Calu3 (cell line): Measurements from ENCODE around the gene ITGB1. TPM values are rescaled to one million over a fixed set of nuclear protein-coding genes. Genes with fewer than 3 reads are reported as not detected.
A peak's percentile ranks its signal among the peaks of the same experiment; 100 is the strongest.
"Not testable (repeated sequence)": the region's sequence is repeated elsewhere in the genome, so short reads cannot be mapped to it uniquely, and the experiment has no call there.

Source experiments
- BruUV-seq: library from RNA; stranded (reverse); fragments of 400-500 nt; replicated peaks from 2 replicates; lab custom pipeline; 2021; lab: Mats Ljungman, UMichigan
- CTCF ChIA-PET: fragments of 300-600 bp; sonication (Branson Sonifier 250); formaldehyde crosslinking; loops from one replicate; lab custom pipeline; 2022; ENCODE audit warnings: antibody characterized with exemption; lab: Charles Lee
- DNase-seq: peaks from one replicate; pipeline ENCODE4 v3.0.0; 2022
- H3K27ac Mint-ChIP-seq: one replicate; pipeline ENCODE4 v1.8.0; 2022; ENCODE audit warnings: mixed read lengths; ENCODE audit not compliant: unreplicated experiment
- H3K27me3 Mint-ChIP-seq: one replicate; pipeline ENCODE4 v1.8.0; 2022; ENCODE audit warnings: mixed read lengths; ENCODE audit not compliant: unreplicated experiment
- H3K36me3 Mint-ChIP-seq: one replicate; pipeline ENCODE4 v1.8.0; 2022; ENCODE audit warnings: mild to moderate bottlenecking, moderate library complexity, mixed read lengths; ENCODE audit not compliant: insufficient read depth, unreplicated experiment
- H3K4me1 Mint-ChIP-seq: one replicate; pipeline ENCODE4 v1.8.0; 2022; ENCODE audit warnings: mild to moderate bottlenecking, low read depth, mixed read lengths; ENCODE audit not compliant: unreplicated experiment
- H3K4me3 Mint-ChIP-seq: one replicate; pipeline ENCODE4 v1.8.0; 2022; ENCODE audit warnings: mild to moderate bottlenecking, low read depth, moderate library complexity, mixed read lengths; ENCODE audit not compliant: unreplicated experiment
- H3K9me3 Mint-ChIP-seq: one replicate; pipeline ENCODE4 v1.8.0; 2022; ENCODE audit warnings: low read depth, mixed read lengths; ENCODE audit not compliant: unreplicated experiment
- intact Hi-C: fragments of 100-400 bp; cut with micrococcal nuclease; formaldehyde crosslinking; loops from one replicate; pipeline ENCODE4 v1.10.0; 2022; ENCODE audit not compliant: unreplicated experiment
- total RNA-seq: library from RNA; stranded (reverse); gene quantifications from 2 replicates; pipeline ENCODE4 v1.2.3, GENCODE V29; 2022
- TF ChIP-seq, protein P1 (sequence below): fragments of 200-600 bp; IDR thresholded peaks from one replicate; pipeline ENCODE4 v1.8.0; 2022; ENCODE audit warnings: antibody characterized with exemption; ENCODE audit not compliant: unreplicated experiment

Gene ITGB1
- total RNA-seq, 1 experiment from 2014 or later: 1,455 TPM

GRCh38 chr10:32979041-32979440, 21.0 kb upstream of the ITGB1 start:
- BruUV-seq: no TSS peak

GRCh38 chr10:32977846-32978809, 20.1 kb upstream of the ITGB1 start:
- BruUV-seq, H3K27me3 Mint-ChIP-seq, intact Hi-C loops, CTCF ChIA-PET, H3K9me3 Mint-ChIP-seq, H3K27ac Mint-ChIP-seq, DNase-seq, H3K4me3 Mint-ChIP-seq: not testable (repeated sequence)
- Mint-ChIP-seq H3K4me1 (peaks cover 49% of the 10 kb centered on the region), H3K36me3 (peaks cover 30% of the 10 kb centered on the region)

More at GRCh38 chr10:32979041-32979440, 21.0 kb upstream of the ITGB1 start:
- DNase-seq: no peak
- CTCF ChIA-PET: no interaction called here
- Mint-ChIP-seq H3K9me3 (no peaks in the 10 kb centered on the region), H3K27me3 (no peaks in the 10 kb centered on the region), H3K27ac (no peak overlapping the region), H3K4me1 (peaks cover 53% of the 10 kb centered on the region), H3K4me3 (no peak overlapping the region), H3K36me3 (peaks cover 37% of the 10 kb centered on the region)
- TF ChIP-seq, protein P1, sequence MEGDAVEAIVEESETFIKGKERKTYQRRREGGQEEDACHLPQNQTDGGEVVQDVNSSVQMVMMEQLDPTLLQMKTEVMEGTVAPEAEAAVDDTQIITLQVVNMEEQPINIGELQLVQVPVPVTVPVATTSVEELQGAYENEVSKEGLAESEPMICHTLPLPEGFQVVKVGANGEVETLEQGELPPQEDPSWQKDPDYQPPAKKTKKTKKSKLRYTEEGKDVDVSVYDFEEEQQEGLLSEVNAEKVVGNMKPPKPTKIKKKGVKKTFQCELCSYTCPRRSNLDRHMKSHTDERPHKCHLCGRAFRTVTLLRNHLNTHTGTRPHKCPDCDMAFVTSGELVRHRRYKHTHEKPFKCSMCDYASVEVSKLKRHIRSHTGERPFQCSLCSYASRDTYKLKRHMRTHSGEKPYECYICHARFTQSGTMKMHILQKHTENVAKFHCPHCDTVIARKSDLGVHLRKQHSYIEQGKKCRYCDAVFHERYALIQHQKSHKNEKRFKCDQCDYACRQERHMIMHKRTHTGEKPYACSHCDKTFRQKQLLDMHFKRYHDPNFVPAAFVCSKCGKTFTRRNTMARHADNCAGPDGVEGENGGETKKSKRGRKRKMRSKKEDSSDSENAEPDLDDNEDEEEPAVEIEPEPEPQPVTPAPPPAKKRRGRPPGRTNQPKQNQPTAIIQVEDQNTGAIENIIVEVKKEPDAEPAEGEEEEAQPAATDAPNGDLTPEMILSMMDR: no peak
- intact Hi-C loops: no loop called here

DNA sequence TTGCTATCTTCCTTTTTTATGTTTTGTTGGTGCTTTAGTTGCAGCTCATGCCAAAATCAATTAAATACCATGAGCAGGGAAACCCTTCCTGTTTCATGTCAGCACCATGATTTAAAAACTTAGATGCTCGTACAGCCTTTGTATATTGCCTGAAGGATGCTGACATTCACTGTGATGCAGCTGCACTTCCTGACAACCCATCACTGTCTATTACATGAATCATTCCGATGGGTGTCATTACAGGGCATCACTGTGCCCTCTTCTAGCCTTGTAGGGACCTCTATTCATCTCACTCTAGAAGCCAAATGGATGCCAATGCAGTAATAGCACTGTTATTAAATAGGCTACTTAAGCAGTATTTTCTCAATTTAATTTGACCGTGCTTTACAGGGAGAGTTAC, 18.3 kb upstream of the ITGB1 start:
- Mint-ChIP-seq H3K4me1 (peaks cover 49% of the 10 kb centered on the region), H3K27me3 (no peaks in the 10 kb centered on the region), H3K27ac (no peak overlapping the region), H3K9me3 (no peaks in the 10 kb centered on the region), H3K36me3 (peaks cover 18% of the 10 kb centered on the region), H3K4me3 (no peak overlapping the region)
- CTCF ChIA-PET: no interaction called here
- no peak for DNase-seq
- BruUV-seq: no TSS peak
- TF ChIP-seq, protein P1: no peak
- intact Hi-C loops: no loop called here

DNA sequence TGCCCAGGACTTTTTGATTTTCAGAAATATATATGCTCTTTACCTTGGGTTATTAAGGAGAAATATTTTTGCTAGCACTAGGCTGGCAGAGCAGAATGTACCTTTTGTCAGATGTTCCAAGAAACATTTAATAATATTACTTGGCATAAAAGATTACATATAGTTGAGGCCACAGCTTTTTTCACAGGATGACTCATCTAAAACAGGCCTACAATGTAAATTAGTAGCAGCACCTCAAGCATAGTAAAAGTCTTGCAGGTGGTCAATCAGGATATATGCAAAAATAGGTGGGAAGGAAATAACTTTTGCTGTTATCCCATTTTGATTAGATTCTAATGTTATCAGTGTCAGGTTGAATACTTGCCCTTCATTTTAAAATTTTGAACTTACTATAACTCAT, 14.9 kb upstream of the ITGB1 start:
- H3K27me3 Mint-ChIP-seq: no peaks in the 10 kb centered on the region
- H3K4me3 Mint-ChIP-seq: peak overlapping the region; percentile 55
- no TSS peak for BruUV-seq
- CTCF ChIA-PET: interaction anchor here (0.9 to 1.6 kb wide), 2 partner anchors 8 to 36 kb away, joined by 5 to 8 read pairs; no protein-coding TSS in a partner anchor
- TF ChIP-seq, protein P1: no peak
- H3K36me3 Mint-ChIP-seq: peaks cover 5% of the 10 kb centered on the region
- peaks cover 42% of the 10 kb centered on the region for H3K4me1 Mint-ChIP-seq
- no peak for DNase-seq
- intact Hi-C loops: no loop called here
- H3K27ac Mint-ChIP-seq: peak overlapping the region; percentile 59
- no peaks in the 10 kb centered on the region for H3K9me3 Mint-ChIP-seq
